GM20000 (cell line): ENCODE measurements around the gene MSMO1.

ENCODE experiments used
- DNase-seq: peaks from one replicate; pipeline ENCODE4 v3.0.0; 2012; ENCODE audit warnings: low spot score
- TF ChIP-seq, protein P1 (sequence below): IDR thresholded peaks from 2 replicates; pipeline ENCODE4 v1.5.1; 2012; ENCODE audit warnings: mild to moderate bottlenecking, control low read depth; ENCODE audit errors: extremely low read depth, missing control alignments

The MSMO1 gene

DNA sequence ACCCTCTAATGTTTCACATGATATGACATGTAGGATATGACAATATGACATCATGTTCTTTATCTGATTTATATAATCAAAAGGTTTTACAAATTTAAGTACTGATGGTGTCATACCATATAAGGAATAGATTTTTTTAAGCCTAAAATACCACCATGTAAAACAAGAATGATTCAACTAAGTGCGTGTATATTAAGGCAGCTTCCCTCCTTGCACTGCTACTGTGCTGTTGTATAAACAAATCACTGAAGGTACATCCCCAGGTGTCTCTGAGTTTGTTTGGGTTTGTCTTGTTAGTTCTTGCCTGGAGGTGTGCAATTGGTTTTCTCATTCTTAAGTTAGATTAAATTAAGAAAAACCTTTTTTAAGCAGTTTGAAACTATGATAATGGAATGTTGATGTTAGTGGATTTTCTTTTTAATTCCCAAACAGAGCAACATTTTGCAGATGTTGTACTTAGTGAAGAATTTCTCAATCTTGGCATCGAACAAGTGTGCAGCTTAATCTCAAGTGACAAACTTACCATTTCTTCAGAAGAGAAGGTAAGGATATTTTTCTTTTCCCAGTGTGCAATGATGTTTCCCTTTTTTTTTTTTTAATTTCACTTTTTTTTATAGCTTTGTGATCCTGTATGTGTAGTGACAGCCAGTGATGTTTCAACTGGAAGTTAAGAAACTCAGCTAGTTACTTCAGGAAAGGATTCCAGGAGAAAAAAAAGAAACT is 33.4 kb upstream of the MSMO1 start:
- no peak for DNase-seq
- TF ChIP-seq, protein P1, sequence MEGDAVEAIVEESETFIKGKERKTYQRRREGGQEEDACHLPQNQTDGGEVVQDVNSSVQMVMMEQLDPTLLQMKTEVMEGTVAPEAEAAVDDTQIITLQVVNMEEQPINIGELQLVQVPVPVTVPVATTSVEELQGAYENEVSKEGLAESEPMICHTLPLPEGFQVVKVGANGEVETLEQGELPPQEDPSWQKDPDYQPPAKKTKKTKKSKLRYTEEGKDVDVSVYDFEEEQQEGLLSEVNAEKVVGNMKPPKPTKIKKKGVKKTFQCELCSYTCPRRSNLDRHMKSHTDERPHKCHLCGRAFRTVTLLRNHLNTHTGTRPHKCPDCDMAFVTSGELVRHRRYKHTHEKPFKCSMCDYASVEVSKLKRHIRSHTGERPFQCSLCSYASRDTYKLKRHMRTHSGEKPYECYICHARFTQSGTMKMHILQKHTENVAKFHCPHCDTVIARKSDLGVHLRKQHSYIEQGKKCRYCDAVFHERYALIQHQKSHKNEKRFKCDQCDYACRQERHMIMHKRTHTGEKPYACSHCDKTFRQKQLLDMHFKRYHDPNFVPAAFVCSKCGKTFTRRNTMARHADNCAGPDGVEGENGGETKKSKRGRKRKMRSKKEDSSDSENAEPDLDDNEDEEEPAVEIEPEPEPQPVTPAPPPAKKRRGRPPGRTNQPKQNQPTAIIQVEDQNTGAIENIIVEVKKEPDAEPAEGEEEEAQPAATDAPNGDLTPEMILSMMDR: no peak

DNA sequence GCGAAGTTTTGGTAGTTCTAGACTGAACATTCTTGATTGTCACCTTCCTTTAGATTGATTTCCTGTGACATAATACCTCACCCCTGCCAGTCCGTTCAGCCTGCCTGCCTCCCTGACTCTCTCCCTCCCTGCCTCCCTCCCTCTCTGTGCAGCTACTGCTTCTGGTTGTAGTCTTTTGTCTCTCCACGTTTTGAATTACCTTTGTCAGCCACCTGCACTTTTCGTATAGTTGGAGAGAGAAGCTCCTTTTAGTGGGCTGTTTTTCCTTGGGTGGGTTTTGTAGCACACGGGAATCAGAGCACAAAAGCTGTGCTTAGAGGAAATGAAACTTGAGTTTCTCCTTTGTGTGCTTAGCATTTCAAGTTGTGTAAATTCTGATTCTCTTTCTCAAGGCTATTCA is 32.6 kb upstream of the MSMO1 start:
- TF ChIP-seq, protein P1: no peak
- peak; percentile 25 for DNase-seq

DNA sequence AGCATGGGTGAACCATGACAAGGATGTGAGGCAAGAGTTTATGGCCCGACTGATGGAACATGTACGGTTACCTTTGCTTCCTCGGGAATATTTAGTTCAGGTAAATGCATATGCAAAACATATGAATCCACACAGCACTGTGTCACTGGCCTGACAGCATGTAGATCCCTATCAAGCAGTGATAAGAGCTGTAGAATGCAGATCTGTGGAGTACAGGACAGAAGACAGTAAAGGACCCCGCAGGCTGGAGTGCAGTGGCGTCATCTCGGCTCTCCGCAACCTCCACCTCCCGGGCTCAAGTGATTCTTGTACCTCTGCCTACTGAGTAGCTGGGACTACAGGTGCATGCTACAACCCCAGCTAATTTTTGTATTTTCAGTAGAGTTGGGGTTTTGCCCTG is 29.8 kb upstream of the MSMO1 start:
- TF ChIP-seq, protein P1: no peak

DNA sequence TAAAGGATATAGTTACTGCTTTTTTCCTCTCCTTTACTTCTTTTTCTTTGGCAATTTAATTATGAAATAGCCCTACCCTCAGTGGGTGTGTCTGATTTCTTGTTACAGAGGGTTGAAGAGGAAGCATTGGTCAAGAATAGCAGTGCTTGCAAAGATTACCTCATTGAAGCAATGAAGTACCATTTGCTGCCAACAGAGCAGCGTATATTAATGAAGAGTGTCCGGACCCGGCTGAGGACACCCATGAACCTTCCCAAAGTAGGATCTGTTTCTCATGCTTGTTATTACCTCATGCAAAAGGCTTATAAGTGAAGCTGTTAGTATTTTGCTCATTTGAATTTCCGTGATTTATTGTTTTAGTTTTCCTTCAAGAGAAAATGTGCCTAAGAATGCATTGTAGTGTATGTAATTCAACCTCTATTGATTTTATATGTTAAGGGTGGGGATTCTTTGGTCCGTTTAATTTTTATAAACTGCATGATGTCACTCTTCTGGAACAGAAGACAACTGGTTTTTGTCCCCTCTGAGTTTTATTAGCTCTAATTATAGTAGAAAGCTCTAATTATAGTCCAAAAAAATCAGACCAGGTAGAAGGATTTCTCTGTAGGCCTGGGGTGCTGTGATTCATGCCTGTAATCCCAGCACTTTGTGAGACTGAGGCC is 27.9 kb upstream of the MSMO1 start:
- DNase-seq: no peak
- TF ChIP-seq, protein P1: no peak

More for the DNA sequence above, 29.8 kb upstream of the MSMO1 start:
- DNase-seq: no peak

DNA sequence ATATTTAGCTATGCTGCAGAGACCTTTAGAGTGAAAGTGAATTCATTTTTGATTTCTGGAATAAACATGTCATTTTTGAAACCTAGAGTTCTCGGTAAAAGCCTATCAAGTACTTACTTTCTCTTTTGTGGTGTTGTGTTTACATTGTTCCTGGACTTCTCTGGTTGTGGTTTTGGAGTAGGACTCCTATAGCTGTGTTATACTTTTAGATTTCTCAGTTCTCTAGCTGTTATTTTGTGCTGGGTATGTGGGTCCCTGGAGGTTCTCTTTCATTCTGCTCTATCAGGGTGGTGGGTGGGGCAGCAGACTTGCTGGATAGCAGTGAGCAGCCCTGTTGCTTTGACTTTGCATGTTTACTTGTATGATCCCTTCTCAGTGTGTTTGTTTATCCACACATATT is 25.6 kb upstream of the MSMO1 start:
- DNase-seq: peak; percentile 30
- TF ChIP-seq, protein P1: no peak

DNA sequence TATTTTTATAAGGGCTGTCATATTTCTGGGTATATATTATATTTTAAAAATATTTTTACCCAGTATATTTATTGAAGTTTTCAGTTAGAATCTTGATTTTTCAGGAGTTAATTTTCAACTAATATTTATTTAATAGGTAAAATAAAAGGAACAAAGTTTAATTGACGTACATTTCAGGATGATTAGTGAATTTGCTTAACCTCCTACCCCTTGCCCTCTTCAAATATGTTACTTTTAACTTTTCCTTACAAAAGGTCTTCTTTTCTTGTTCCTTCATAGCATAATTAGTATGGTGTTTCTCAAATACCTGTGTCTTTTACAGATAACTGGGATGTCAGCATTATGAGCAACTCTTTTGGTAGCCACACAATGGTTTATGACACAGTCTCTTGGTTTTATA is 24.8 kb upstream of the MSMO1 start:
- no peak for DNase-seq
- TF ChIP-seq, protein P1: no peak

DNA sequence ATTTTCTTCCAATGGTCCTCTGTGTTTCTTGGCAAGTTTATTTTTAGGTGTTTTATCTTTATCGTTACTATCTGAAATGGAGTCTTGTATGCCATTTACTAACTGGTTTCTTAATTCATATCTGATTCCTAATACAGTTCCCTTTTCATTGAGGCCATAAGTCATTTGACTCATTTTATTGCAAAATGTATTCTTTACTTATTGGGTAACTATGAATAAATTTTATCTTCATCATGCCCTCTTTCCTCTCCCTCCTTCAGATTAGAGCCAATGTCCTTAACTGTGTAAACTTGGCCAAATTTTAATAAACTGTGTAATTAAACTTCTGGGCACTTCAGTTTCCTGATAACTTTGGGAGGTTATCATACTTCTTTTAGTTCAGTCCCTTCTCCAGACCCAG is 19.3 kb upstream of the MSMO1 start:
- no peak for DNase-seq
- TF ChIP-seq, protein P1: no peak
